GM12801 (cell line): ENCODE data around the gene GCHFR.

Experiments
- CTCF ChIP-seq: IDR thresholded peaks from one replicate; pipeline ENCODE4 v1.5.1; 2011; ENCODE audit warnings: control low read depth; ENCODE audit not compliant: insufficient read length; ENCODE audit errors: extremely low read depth

Gene GCHFR

GRCh38 chr15:40763801-40764628, at the start of gene GCHFR:
TSS of gene GCHFR (plus strand) at chr15:40764068. CDS start at chr15:40764181, 113 bp downstream.
- TF ChIP-seq CTCF: no peak

DNA sequence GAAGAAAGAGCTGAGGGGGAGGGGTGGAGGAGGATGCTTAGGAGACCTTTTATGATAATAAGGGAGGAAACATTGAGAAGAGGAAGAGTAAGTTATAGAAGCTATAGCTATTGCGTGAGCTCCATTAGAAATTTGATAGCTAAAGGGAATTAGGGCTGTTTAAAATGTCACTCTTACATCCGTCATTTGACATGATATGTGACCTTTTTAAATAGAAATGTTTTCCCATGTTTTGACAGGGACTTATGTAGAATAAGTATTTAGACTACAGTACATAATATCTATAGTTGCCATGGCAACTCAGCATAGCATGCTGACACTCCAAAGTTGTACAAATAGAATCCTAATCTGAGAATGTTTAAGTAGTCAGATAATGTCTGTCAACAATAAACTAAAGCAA, 49.7 kb upstream of the GCHFR start:
- no peak for TF ChIP-seq CTCF

DNA sequence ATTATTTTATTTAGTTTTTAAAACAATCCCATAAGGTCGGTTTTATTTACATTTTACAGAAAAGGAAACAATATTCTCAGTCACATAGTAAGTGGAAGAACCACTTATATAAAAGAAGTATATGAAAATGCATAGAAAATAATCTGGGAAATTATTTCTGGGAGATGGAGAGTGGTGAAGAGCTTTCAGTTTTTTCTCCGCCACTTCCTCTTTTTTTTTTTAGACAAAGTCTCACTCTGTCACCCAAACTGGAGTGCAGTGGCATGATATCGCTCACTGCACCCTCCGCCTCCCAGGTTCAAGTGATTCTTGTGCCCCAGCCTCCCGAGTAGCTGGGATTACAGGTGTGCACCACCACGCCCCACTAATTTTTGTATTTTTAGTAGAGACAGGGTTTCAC, 47.7 kb upstream of the GCHFR start:
- no peak for TF ChIP-seq CTCF

GRCh38 chr15:40721701-40722100, 42.2 kb upstream of the GCHFR start:
- no peak for TF ChIP-seq CTCF

DNA sequence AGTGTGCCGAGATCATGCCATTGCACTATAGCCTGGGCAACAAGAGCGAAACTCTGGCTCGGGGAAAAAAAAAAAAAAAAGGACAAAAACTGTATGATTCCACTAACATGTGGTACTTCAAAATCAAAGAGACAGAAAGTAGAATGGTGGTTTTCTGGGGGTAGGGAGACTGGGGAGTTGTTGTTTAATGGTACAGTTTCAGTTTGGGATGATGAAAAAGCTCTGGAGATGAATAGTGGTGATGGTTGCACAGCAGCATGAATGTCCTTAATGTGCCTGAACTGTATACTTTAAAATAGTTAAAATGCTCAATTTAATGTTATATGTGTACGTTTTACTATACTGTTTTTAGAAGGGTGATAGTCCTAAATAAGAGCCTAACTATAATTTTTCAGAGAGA, 41.5 kb upstream of the GCHFR start:
- TF ChIP-seq CTCF: no peak

DNA sequence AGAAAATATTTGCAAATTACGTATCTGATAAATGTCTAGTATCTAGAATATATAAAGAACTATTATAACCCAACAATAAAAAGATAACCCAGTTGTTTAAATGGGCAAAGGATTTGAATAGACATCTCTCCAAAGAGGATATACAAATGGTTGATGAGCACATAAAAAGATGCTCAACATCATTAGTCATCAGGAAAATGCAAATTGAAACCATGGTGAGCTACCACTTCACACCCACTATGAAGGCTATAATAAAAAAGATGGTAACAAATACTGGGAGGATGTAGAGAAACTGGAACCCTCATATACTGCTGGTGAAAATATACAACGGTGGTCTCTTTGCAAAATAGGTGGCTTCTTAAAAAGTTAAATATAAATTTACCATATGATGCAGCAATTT, 40.9 kb upstream of the GCHFR start:
- no peak for TF ChIP-seq CTCF

DNA sequence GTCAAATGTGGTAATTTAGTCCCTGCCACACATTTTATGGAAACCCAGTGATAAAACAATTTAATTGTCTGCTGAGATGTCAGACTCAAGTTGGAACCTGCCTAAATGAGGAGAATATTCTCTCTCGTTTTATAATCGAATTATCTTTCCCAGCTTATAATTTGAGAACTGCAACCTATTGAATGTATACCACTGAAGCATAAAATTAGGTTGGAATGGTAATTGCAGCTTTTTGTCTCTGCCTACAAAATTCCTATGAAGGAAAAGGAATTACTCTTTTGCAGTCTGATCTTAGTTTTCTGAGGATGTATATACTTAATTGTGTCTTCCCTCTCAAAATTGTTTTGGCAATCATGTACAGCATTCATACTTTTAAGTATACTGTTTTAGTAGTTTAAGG, 39.9 kb upstream of the GCHFR start:
- TF ChIP-seq CTCF: no peak

DNA sequence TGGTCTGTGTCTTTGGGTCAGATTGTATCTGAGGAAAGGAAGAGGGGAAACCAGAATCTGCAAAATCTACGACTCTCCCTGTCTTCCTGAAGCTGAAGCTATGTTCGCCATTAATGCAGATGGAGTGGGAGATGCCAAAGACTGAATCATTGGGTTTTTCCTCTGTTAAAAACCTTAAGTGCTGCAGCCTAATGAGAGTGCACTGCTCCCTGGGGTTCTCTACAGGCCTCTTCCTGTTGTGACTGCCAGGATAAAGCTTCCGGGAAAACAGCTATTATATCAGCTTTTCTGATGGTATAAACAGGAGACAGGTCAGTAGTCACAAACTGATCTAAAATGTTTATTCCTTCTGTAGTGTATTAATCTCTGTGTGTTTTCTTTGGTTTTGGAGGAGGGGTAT, 32.8 kb upstream of the GCHFR start:
- TF ChIP-seq CTCF: no peak
